KOPT-K1 (cell line): ENCODE data around the gene KRT16.
"Not testable (repeated sequence)": the region's sequence is repeated elsewhere in the genome, so short reads cannot be mapped to it uniquely, and the experiment has no call there.

Experiments
- H3K27ac ChIP-seq: fragments of 200-600 bp; sonication (generic); 2 replicates; pipeline ENCODE4 v1.5.1; 2016; ENCODE audit warnings: antibody characterized with exemption, mild to moderate bottlenecking, low read depth, low read length; ENCODE audit not compliant: poor library complexity, severe bottlenecking
- H3K36me3 ChIP-seq: fragments of 200-600 bp; sonication (generic); 2 replicates; pipeline ENCODE4 v1.5.1; 2017; ENCODE audit warnings: antibody characterized with exemption, mild to moderate bottlenecking, low read length, moderate library complexity; ENCODE audit not compliant: insufficient read depth
- H3K9me3 ChIP-seq: fragments of 200-600 bp; sonication (generic); 2 replicates; pipeline ENCODE4 v1.5.1; 2017; ENCODE audit warnings: antibody characterized with exemption, low read length, mild to moderate bottlenecking; ENCODE audit not compliant: insufficient read depth, poor library complexity, severe bottlenecking

Gene KRT16

DNA sequence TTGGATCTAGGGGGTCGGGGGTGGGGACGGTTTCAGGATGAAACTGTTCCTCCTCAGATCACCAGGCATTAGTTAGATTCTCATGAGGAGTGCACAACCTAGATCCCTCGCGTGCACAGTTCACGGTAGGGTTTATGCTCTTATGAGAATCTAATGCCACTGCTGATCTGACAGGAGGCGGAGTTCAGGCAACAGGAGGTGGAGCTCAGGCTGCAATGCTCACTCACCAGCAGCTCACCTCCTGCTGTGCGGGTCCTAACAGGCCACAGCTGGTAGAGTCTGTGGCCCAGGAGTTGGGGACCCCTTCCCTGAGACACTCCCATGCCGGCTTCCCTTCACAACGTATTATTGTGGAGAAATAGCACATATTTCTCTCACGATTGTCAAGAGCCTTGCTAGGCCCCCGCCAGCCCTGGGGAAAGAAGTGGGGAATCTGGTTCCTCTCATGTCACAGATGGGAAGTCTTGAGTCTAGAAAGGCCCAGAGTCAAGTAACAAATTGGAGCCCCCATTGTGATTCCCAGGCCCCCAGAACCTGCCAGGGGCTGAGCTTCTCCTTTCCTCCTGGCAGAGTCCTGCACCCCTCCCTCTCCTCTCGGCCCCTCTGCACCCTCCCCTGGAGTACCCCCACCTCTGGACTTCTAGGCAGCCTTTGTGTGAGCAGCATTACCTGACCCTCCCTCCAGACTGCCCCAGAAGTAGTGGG lies 19.8 kb downstream of the KRT16 start:
- H3K27ac ChIP-seq, result no peak overlapping the region
- H3K9me3 ChIP-seq, result no peaks in the 10 kb centered on the region

DNA sequence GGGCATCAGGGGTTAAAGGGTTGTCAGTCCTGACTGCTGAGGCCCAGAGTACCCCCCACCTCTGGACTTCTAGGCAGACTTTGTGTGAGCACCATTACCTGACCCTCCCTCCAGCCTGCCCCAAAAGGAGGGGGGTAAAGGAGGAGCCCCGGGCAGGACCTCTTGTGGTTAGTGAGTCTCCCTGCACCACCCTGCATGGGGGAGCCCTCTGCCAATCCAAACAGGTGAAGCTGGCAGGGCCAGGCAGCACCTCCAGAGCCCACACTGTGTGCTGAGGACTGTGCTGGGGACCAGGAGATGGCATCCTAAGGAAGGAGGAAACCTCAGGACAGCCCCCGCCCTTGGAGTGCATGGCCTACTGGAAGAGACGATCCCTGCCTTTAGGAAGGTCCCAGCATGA lies 23.3 kb downstream of the KRT16 start:
- H3K9me3 ChIP-seq, result no peaks in the 10 kb centered on the region
- H3K27ac ChIP-seq, result no peak overlapping the region
- H3K36me3 ChIP-seq, result no peaks in the 10 kb centered on the region

More for the DNA sequence above, 19.8 kb downstream of the KRT16 start:
- H3K36me3 ChIP-seq, result no peaks in the 10 kb centered on the region

DNA sequence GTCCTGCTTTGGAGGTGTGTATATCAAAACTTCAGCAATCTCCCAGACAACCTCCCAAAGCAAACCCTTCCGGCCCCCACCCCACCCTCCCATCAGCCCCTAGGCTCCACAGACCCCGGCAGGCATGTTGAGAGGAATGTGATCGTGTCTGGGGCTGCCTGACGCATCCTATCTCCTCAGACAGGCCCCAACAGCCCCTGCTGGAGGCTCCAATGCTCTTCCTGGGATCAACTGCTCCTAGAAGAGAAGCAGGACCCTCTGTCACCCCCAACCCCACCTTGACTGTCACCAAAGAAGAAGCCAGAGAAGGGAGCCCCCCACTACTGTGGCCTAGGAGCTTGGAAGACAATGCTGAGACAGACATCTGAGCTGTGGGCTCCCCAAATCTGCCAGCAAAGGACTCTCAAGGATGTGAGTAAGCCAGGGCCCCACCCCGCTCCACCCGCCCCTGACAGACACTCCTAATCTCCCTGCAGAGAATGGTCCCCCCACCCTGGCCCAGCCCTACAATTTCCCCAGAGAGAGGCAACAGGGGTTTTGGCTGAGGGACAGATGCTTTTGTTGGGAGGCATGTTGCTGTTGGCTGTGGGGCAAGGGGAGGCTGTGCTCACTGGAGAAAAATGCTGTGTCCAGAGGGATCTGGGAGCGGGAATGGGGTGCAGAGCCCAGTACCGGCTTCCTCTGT lies 24.3 kb downstream of the KRT16 start:
- Histone ChIP-seq H3K36me3 (no peaks in the 10 kb centered on the region), H3K27ac (no peak overlapping the region), H3K9me3 (no peaks in the 10 kb centered on the region)

DNA sequence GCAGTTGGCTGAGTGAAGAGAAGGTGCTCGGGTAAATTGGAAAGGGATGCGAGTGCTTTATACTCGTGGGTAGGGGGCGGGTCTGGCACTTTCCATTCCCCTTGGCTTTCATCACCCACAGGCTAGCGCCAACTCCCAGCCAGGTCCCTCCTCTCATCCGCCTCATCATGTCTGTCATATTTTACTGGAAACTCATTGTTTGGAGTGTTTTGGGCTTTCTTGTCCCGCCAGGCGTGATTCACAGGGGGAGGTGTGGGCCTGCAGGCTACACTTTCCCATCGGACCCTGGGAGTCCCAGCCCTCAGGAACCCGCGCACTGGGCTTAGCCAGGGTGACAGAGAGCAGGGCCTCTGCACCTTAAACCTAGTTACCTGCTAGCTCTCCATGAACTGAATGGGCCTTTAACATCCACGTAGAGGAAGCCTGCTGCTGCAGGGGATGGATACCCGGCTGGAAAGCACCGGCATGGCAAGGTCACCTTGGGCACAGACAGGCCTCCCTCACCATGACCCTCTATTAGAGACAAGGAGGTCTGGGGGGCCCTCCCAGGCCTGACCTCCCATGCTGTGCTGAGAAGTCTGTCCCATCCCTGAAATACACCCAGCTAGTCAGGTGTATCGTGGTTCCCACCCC lies 25.6 kb downstream of the KRT16 start, which contains the start of gene KRT14:
Gene KRT14 (minus strand): TSS at position 33 of the 633 bp plus-strand sequence. CDS start 61 bp downstream, outside the sequence.
- no peaks in the 10 kb centered on the region for H3K36me3 ChIP-seq
- H3K27ac ChIP-seq, result no peak within 1 kb of the TSS
- no peaks in the 10 kb centered on the region for H3K9me3 ChIP-seq

DNA sequence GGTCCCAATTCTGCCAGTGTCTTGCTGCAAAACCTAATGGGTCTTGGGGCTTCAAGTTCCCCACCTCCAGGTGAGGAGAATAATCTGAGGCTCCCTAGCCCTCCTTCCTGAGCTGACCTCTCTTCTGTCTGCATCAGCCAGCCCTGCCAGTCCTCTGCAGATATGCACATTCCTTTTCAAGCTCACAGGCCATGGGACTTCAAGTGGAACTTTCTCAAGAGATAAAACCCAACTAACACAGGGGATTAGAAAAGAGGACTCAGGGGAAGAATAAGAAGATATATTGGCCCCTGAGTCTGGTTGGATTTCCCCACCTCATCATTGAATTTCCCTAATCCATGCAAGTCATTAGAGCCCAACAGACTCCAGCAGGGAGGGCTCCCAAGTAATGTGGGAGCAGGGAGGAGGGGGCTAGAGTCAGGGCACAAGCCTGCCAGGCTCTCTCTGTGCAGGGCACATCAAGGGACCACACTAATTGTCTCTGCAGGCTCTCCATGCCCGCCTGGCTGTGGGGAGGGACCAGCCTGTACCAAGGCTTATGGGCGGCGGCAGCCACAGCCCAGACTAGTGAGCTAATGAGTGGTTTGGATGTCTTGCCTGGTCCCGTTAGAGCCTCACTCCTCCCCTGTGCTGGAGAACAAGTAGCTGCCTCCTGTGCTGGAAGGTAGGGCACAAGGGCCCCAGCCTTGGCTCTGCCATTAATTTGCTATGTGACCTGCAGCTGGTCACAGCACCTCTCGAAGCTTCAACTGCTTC lies 27.1 kb downstream of the KRT16 start:
- H3K9me3 ChIP-seq, result no peaks in the 10 kb centered on the region
- no peaks in the 10 kb centered on the region for H3K36me3 ChIP-seq
- H3K27ac ChIP-seq, result no peak overlapping the region

DNA sequence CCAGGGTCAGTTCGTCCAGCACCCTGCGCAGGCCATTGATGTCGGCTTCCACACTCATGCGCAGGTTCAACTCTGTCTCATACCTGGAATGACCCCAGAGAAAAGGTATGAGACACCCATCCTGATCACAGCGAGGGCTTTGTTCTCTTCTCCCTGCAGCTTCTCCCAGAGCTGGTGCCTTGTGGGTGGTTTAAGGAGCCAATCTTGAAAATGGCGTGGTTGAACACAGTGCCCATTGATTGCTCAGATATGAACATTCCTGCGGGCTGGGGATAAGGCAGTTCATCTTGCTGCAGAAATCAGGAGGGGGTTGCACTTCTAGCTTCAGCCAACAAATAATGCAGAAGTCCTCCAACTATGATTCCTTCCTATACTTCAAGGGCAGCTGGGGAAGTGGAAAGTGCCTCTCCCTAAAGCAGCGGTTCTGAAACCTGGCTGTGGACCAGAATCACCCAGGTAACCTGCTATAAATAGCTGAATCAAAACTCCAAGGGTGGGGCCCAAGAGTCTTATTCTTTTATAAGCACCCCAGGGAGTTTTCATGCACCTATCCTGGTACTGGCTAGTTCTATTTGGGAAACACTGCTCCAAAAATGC lies 28.1 kb downstream of the KRT16 start:
- not testable (repeated sequence) for H3K27ac ChIP-seq, H3K36me3 ChIP-seq, H3K9me3 ChIP-seq

DNA sequence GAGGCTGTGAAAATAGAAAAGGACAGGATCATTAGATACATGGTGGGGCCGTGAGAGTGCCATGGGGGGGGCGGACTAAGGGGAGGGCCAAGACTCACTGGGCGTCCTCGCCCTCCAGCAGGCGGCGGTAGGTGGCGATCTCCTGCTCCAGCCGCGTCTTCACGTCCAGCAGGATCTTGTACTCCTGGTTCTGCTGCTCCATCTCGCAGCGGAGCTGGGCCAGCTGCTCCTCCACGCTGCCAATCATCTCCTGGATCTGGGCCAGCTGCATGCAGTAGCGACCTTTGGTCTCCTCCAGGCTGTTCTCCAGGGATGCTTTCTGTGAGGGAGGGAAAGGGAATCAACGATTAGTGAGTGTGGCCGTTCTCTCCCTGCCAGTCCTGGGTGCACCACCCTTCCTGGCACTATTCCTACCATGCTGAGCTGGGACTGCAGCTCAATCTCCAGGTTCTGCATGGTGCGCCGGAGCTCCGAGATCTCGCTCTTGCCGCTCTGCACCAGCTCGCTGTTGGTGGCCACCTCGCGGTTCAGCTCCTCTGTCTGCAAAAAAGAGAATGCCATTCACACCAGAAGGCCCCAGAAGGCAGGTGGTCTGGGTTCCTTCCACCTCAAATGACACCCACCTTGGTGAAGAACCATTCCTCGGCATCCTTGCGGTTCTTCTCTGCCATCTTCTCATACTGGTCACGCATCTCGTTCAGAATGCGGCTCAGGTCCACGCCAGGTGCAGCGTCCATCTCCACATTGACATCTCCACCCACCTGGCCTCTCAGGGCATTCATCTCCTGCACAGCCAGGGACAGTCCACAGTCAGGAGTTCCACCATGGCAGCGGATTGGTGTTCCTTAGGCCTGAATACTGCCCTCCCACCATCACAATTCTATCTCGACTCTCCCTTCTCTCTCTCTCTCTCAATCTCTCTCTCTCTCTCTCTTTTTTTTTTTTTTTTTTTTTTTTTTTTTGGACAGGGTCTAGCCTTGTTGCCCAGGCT lies 29.1 kb downstream of the KRT16 start:
- H3K9me3 ChIP-seq, result no peaks in the 10 kb centered on the region
- H3K27ac ChIP-seq, result no peak overlapping the region
- no peaks in the 10 kb centered on the region for H3K36me3 ChIP-seq

DNA sequence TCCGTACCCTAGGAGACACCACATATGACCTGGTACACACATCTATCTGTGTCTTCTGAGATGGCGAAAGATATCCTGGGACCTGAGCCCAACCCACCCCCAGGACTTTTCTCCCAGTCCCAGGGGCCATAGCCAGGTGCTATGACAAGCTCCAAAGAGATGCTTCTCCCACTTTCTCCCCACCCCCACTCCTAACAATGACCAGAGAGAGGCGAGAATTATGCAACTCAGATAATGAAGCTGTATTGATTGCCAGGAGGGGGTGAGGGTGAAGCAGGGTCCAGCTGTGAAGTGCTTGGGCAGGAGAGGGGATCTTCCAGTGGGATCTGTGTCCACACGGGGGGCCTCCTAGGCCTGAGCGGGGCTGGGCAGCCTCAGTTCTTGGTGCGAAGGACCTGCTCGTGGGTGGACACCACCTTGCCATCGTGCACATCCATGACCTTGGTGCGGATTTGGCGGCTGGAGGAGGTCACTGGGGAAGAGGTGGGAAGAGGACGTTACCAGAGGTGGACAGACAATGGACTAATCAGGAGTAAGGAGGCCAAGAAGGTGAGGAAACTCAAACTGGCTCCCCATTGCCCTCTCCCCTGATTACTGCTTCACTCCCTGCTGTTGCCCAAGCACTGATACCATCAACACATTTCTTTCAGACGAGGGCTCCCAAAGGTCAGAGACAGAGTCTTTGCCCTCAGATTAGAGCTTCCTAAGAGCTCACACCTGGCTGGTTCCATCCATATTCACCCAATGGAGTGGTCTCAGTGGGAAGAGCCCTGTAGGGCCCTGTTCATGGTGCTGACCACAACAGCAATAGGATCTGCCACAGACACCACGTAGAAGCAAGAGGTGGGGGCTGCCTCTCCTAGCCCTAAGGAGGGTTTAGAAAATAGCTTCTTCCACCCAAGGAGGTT lies 30.3 kb downstream of the KRT16 start:
- H3K9me3 ChIP-seq, H3K27ac ChIP-seq, H3K36me3 ChIP-seq: not testable (repeated sequence)

DNA sequence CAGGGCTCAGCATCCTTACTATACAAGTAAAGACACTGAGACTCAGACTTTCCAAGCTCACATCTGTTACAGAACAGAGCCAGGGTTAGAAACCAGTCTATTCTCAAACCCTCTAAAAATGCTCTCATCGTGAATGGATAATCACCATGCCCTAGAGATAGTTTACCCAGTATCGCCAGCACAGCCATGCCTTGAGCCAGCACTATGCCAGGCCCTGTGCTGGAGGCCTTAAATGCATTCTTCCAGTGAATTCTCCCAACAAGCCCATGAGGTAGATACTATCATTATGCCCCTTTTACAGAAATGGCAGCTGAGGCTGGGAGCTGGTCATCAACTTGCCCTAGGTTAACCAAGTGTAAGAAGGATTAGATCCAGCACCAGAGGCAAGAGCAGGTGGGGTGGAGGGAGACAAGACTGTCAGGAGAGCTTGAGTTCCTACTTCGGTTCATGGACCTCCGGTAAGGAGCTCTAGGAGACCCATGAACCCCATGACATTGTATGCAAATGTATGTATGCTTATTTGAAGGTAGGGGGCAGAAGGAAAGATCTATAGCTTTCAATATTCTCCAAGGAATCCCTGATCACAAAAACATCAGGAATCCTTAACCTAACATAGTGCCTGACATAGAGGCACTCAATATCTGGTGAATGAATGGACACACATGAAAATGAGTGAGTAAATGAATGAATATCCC lies 31.1 kb downstream of the KRT16 start:
- Histone ChIP-seq H3K9me3 (no peaks in the 10 kb centered on the region), H3K27ac (no peak overlapping the region), H3K36me3 (no peaks in the 10 kb centered on the region)

DNA sequence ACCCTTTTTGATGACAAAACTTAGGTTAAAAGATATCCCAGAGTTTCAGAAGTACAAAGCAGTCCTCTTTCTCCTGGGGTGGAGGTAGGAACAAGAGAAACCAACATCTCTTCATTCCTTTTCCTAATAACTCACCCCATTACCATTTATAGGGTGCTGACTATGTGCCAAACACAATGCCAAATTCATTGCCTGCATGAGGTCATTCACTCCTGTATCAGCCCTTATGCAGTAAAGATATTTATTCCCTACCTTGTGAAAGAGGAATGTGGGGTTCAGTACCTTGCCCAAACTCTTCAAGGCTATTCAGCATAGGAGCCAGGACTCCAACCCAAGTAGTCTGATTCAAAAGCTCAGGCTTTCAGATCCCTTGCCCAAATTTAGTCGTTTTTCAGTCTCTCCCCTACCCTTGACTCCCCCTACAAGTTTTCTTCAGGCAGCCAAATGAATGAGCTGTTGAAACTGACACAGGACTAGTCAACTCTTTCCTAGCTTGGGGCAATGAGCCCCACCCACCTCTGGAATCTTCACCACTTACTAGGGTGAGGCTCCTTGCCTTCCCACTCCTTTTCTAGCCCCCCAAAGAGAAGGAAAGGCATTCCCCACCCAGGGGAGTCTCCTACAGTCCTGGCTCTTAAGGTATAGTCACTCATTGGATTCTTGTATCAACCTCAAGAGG lies 31.7 kb downstream of the KRT16 start:
- H3K36me3 ChIP-seq, result no peaks in the 10 kb centered on the region
- H3K27ac ChIP-seq, result no peak overlapping the region

DNA sequence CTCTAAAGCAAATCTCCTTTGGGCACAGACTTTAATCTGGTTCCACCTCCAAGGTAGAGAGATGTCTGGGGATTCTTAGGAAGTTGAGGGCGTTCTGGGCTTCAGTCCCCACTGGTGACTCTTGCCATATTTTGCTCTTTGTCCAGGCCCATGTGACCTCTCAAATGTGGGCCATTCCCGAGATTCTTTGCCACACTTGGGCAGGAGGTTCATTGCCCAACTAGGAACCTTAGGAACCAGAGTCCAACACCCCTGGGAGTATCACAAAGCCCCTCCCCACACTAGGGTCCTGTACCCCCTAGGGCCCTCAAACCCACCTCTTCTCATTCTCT lies 32.4 kb downstream of the KRT16 start:
- no peak overlapping the region for H3K27ac ChIP-seq
- no peaks in the 10 kb centered on the region for H3K9me3 ChIP-seq
- H3K36me3 ChIP-seq, result no peaks in the 10 kb centered on the region

More for the DNA sequence above, 31.7 kb downstream of the KRT16 start:
- no peaks in the 10 kb centered on the region for H3K9me3 ChIP-seq

DNA sequence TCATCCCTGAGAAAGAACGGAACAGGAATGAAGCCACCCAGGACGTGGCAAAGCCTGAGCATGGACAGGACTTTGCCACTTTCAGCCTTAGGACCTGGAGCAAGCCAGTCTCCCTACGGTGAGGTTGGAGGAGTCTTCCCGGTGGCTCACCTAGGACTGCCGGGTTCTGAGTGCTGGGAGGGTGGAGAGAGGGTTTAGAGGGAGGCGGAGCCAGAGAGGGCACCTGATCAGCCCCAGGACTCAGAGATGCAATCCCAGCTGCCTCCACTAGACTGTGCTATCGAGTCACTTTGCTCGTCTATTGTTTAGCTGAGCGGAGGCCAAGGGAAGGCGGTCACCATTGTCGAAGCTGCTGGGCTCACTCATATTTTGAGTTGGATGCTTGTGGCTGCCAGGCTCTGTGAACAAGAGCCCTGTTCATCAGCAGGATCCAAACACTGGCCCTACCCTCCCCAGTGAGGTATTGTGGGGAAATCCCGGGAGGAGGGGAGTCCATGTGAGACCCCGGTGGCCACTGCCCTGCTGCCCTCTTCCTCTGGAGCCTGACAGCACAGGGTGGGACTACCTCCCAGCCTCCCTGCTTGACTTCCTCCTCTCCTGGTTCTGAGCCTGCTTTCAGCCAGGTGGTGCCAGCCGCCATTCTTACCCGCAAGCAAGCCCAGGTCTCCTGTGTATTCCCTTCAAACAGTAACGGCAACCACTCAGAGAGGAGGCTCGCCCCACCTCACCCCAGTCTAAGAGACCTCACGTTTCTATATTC lies 32.9 kb downstream of the KRT16 start:
- H3K9me3 ChIP-seq, result no peaks in the 10 kb centered on the region
- H3K36me3 ChIP-seq, result no peaks in the 10 kb centered on the region
- H3K27ac ChIP-seq, result no peak overlapping the region
